CD4-positive, alpha-beta T cell (primary cell): Measurements from ENCODE around the gene LPP. TPM values are rescaled to one million over a fixed set of nuclear protein-coding genes. Genes with fewer than 3 reads are reported as not detected.

ENCODE experiments used
- ATAC-seq: fragments of 200-7000 bp; cut with Tn5 transposase; one replicate; pipeline ENCODE4 v1.10.0; 2022; ENCODE audit warnings: mild to moderate bottlenecking; ENCODE audit not compliant: poor library complexity
- CTCF ChIA-PET: fragments of 350-600 bp; sonication (Branson Sonifier 250); formaldehyde crosslinking; loops from one replicate; lab custom pipeline; 2021; ENCODE audit warnings: antibody characterized with exemption, inconsistent platforms; lab: Charles Lee
- POLR2A ChIA-PET: fragments of 350-600 bp; sonication (Branson Sonifier 250); formaldehyde crosslinking; loops from one replicate; lab custom pipeline; 2021; ENCODE audit warnings: antibody characterized with exemption, inconsistent platforms; lab: Charles Lee
- DNase-seq, 14 experiments: peaks; one replicate each; pipeline ENCODE4 v3.0.0-alpha.2; 2013 to 2020; ENCODE audit warnings: mixed read lengths in 2 of 14
- H3K27ac ChIP-seq, 2 donors: one replicate each; pipeline versions ENCODE4 v1.5.1 to v1.7.0; 2013; ENCODE audit warnings: low read length in 2 of 2, low read depth in 1 of 2, mild to moderate bottlenecking in 1 of 2
- H3K27me3 ChIP-seq, 2 experiments: 1 replicate in 1 of 2; 2 replicates in 1 of 2; pipeline versions ENCODE4 v1.6.1 to v1.7.0; 2013; ENCODE audit warnings: low read length in 2 of 2, control low read depth in 1 of 2, mild to moderate bottlenecking in 1 of 2, moderate library complexity in 1 of 2; ENCODE audit not compliant: insufficient read depth in 2 of 2, control insufficient read depth in 1 of 2
- H3K36me3 ChIP-seq: one replicate; pipeline ENCODE4 v1.6.1; 2013; ENCODE audit warnings: low read length, control low read depth; ENCODE audit not compliant: insufficient read depth
- H3K4me1 ChIP-seq: one replicate; pipeline ENCODE4 v1.6.1; 2013; ENCODE audit warnings: low read length, control low read depth; ENCODE audit not compliant: insufficient read depth
- H3K4me3 ChIP-seq: one replicate; pipeline ENCODE4 v1.5.1; 2013; ENCODE audit warnings: mild to moderate bottlenecking, low read length, moderate library complexity
- H3K9me3 ChIP-seq, 2 experiments: 1 replicate in 1 of 2; 2 replicates in 1 of 2; pipeline versions ENCODE4 v1.6.1 to v1.7.0; 2013; ENCODE audit warnings: low read length in 2 of 2, mild to moderate bottlenecking in 2 of 2, control low read depth in 1 of 2, moderate library complexity in 1 of 2; ENCODE audit not compliant: control insufficient read depth in 1 of 2, insufficient read depth in 1 of 2
- H3K27ac Mint-ChIP-seq: one replicate; pipeline ENCODE4 v1.8.0; 2020; ENCODE audit warnings: mixed read lengths
- H3K27me3 Mint-ChIP-seq: one replicate; pipeline ENCODE4 v1.8.0; 2021; ENCODE audit warnings: mixed read lengths
- H3K36me3 Mint-ChIP-seq: one replicate; pipeline ENCODE4 v1.8.0; 2021; ENCODE audit warnings: low read depth, mixed read lengths
- H3K4me1 Mint-ChIP-seq: one replicate; pipeline ENCODE4 v1.8.0; 2021; ENCODE audit warnings: low read depth, mixed read lengths
- H3K4me3 Mint-ChIP-seq: one replicate; pipeline ENCODE4 v1.8.0; 2020; ENCODE audit warnings: mild to moderate bottlenecking, mixed read lengths
- H3K9me3 Mint-ChIP-seq: one replicate; pipeline ENCODE4 v1.8.0; 2020; ENCODE audit warnings: mixed read lengths
- intact Hi-C, 2 experiments: fragments of 100-400 bp; cut with DNase I in 1 of 2; cut with micrococcal nuclease in 1 of 2; formaldehyde crosslinking; loops; one replicate each; pipeline versions ENCODE4 v1.15.1 to v1.9.0; 2023 to 2025; cut with DNase I, micrococcal nuclease
- total RNA-seq, 174 experiments: library from RNA in 2 of 174; stranded (reverse) in 2 of 174; gene quantifications; one replicate each; pipeline ENCODE4 v1.2.3 and lab custom pipeline; 2021 to 2026
- TF ChIP-seq, protein P1 (sequence below): fragments of 200-600 bp; IDR thresholded peaks from one replicate; pipeline ENCODE4 v1.8.0; 2022; ENCODE audit warnings: antibody characterized with exemption, mild to moderate bottlenecking

LPP gene
- total RNA-seq, 2 experiments from 2014 or later = 45.6 to 45.9 TPM

DNA sequence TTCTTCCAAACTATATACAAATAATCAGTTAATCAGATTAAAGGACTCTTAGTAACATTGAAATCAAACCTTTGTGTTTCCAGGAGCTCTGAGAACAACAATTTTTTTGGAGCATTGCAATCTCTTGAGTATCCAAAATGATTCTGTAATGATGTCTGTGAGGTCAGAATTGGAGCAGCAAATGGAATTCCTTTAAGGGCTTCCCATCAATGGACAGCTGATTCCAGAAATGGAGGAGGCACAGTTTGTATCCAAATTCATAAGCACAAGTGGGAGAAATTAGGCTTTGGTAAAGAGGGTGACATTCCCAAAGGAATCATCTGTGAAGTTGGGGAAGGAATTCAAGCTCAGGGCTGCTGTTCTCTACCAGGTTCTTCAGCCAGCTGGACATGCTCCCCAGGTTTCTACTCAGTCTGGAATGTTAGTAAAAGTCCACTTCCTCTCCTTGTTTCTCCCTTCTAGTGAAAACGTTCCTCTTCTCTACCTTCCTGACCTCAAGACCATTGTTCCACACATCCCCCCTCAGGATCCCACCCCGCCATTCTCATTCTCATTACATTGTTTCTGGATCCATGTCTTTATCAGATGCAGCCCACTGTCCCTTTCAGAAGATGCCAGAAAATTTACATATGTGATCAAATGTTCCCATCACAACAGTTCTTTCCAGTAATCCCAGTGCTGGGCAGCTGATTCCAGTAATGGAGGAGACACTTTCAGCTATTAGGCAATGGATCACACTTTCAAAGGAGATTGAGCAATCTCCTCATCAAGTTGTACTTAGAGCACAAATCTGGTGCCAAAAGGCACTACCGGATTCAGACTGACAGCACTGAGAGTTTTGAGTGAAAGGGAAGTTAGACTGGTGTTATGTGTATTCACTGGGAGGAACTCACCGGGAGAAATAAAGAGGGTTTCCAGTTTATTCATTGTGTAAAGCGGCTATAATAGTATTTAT is 626.5 kb downstream of the LPP start:
- Histone ChIP-seq H3K36me3 (no peaks in the 10 kb centered on the region), H3K27me3 (no peaks in the 10 kb centered on the region), H3K27ac (no peak overlapping the region), H3K9me3 (no peaks in the 10 kb centered on the region), H3K4me3 (no peak overlapping the region), H3K4me1 (no peaks in the 10 kb centered on the region)
- ChIA-PET POLR2A (no interaction called here), CTCF (no interaction called here)
- no peak for ATAC-seq
- Mint-ChIP-seq H3K36me3 (no peaks in the 10 kb centered on the region), H3K27ac (no peak overlapping the region), H3K9me3 (no peaks in the 10 kb centered on the region), H3K4me1 (no peaks in the 10 kb centered on the region), H3K4me3 (no peak overlapping the region), H3K27me3 (no peaks in the 10 kb centered on the region)
- intact Hi-C loops = no loop called here
- TF ChIP-seq, protein P1, sequence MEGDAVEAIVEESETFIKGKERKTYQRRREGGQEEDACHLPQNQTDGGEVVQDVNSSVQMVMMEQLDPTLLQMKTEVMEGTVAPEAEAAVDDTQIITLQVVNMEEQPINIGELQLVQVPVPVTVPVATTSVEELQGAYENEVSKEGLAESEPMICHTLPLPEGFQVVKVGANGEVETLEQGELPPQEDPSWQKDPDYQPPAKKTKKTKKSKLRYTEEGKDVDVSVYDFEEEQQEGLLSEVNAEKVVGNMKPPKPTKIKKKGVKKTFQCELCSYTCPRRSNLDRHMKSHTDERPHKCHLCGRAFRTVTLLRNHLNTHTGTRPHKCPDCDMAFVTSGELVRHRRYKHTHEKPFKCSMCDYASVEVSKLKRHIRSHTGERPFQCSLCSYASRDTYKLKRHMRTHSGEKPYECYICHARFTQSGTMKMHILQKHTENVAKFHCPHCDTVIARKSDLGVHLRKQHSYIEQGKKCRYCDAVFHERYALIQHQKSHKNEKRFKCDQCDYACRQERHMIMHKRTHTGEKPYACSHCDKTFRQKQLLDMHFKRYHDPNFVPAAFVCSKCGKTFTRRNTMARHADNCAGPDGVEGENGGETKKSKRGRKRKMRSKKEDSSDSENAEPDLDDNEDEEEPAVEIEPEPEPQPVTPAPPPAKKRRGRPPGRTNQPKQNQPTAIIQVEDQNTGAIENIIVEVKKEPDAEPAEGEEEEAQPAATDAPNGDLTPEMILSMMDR = no peak
- peak in 2 of 14 experiments; percentile 19 to 20 for DNase-seq

DNA sequence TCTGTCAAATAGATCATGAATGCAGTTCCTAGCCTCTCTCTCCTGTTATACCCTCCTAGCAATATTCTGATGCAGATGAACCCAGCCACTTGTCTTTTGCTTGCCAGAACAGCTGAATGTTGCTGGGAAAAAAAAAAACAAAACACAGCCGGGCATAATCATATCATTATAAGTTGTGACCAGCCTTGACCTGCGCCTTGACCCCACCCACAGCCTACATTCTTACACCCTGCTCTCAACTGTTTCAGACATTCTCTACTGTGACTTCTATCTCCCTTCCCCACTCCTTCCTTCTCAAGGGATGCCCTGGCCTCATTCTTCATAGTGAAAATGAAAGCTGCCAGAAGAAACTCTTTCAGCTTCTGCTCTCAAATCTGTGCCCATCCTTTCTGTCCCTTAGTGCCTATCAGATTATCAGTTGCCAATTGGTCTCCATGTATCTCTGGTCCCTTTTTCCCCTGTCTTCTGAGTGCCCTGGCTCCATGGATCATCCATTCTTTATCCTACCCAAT is 628.7 kb downstream of the LPP start:
- H3K36me3 ChIP-seq = no peaks in the 10 kb centered on the region
- peaks cover under 1% of the 10 kb centered on the region for H3K4me1 ChIP-seq
- Mint-ChIP-seq H3K36me3 (no peaks in the 10 kb centered on the region), H3K4me1 (no peaks in the 10 kb centered on the region), H3K27me3 (no peaks in the 10 kb centered on the region), H3K27ac (no peak overlapping the region), H3K4me3 (no peak overlapping the region), H3K9me3 (no peaks in the 10 kb centered on the region)
- intact Hi-C loops = no loop called here
- H3K27ac ChIP-seq = no peak overlapping the region
- no peak for DNase-seq
- H3K4me3 ChIP-seq = no peak overlapping the region
- ChIA-PET CTCF (no interaction called here), POLR2A (no interaction called here)
- H3K9me3 ChIP-seq = no peaks in the 10 kb centered on the region
- TF ChIP-seq, protein P1 = no peak
- no peaks in the 10 kb centered on the region for H3K27me3 ChIP-seq
- no peak for ATAC-seq

DNA sequence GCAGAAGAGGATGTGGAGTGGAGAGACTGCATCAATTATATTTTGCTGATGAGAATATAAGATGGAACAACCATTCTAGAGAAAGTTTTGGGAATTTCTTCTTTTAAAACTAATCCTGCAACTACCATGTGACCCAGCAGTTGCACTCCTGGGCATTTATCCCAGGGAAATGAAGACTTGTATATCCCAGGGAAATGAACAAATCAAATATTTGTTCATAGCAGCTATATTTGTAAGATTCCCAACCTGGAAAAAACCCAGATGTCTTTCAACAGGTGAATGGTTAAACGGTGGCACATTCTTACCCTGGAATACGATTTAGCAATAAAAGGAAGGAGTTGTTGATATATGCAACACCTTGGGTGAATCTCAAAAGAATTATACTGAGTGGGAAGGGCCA is 632.5 kb downstream of the LPP start:
- H3K9me3 Mint-ChIP-seq = no peaks in the 10 kb centered on the region
- H3K4me1 ChIP-seq = peaks cover 12% of the 10 kb centered on the region
- no peaks in the 10 kb centered on the region for H3K9me3 ChIP-seq
- CTCF ChIA-PET = interaction anchor here (1.6 kb wide), 1 partner anchor 1046 kb away, joined by 3 read pairs; no protein-coding TSS in a partner anchor
- POLR2A ChIA-PET = no interaction called here
- no peak overlapping the region for H3K4me3 Mint-ChIP-seq
- no peaks in the 10 kb centered on the region for H3K36me3 ChIP-seq
- intact Hi-C loops = loop anchor here in 1 of 2 experiments (5.0 kb wide), 1 partner anchor 1044 kb away; no protein-coding TSS in a partner anchor
- H3K4me3 ChIP-seq = no peak overlapping the region
- no peak overlapping the region for H3K27ac Mint-ChIP-seq
- ATAC-seq (no peak), DNase-seq (no peak)
- H3K27ac ChIP-seq = no peak overlapping the region
- no peaks in the 10 kb centered on the region for H3K36me3 Mint-ChIP-seq
- no peaks in the 10 kb centered on the region for H3K4me1 Mint-ChIP-seq
- TF ChIP-seq, protein P1 = no peak
- no peaks in the 10 kb centered on the region for H3K27me3 ChIP-seq
- no peaks in the 10 kb centered on the region for H3K27me3 Mint-ChIP-seq
